Fibroblast of pulmonary artery (primary cell): ENCODE measurements around the gene ACOT8.

ENCODE experiments used
- DNase-seq: peaks from one replicate; pipeline ENCODE4 v3.0.0-alpha.2; 2010; ENCODE audit warnings: low read depth
- H3K4me3 ChIP-seq: replicated peaks from 2 replicates; pipeline ENCODE4 v1.5.1; 2011; ENCODE audit warnings: low read depth, mild to moderate bottlenecking, control low read depth, low read length, moderate library complexity
- CTCF ChIP-seq: IDR thresholded peaks from 2 replicates; pipeline ENCODE4 v1.5.1; 2011; ENCODE audit warnings: mild to moderate bottlenecking, control low read depth, low read length, inconsistent platforms; ENCODE audit errors: missing control alignments

The ACOT8 gene

GRCh38 chr20:45817376-45818194 lies 39.6 kb downstream of the ACOT8 start:
- DNase-seq = peak; percentile 66
- no peak overlapping the region for H3K4me3 ChIP-seq
- TF ChIP-seq CTCF = no peak

GRCh38 chr20:45816951-45817350 lies 40.2 kb downstream of the ACOT8 start:
- TF ChIP-seq CTCF = no peak
- no peak overlapping the region for H3K4me3 ChIP-seq
- DNase-seq = no peak

DNA sequence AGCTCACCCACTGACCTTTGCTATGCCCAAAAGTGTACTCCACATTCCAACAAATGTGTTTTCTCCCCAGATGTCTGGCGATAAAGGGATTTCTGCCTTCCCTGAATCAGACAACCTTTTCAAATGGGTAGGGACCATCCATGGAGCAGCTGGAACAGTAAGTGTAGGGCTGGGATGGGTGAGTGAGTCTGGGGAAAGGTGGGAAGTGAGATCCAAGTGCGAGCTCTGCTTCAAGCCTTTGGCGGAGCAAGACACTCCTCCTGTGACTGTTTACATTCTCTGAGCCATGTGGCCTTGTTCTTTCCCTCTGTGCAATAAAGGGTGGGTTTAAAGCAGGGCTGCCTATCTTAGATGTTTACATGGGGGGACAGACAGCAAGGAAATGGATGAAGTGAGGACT lies 42.9 kb downstream of the ACOT8 start:
- DNase-seq = no peak
- TF ChIP-seq CTCF = no peak
- H3K4me3 ChIP-seq = no peak overlapping the region

GRCh38 chr20:45813489-45813888 lies 43.7 kb downstream of the ACOT8 start:
- no peak for TF ChIP-seq CTCF
- DNase-seq = no peak
- H3K4me3 ChIP-seq = peak overlapping the region; percentile 77

DNA sequence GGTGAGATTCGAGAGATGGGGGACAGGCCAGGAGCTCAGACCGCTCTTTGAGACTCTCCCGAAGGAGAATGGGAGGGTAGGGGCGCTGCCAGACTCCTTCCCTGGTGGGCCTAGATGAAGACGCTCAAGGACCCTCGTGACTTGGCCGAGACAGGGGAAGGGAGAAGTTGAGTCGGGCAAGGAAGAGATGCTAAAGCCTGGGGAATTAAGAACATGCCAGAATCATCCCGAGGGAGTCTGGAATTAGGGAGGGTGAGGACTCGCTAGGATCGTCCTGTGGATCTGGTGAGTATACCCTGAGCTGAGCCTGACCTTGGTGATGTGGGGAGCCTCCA lies 44.2 kb downstream of the ACOT8 start:
- DNase-seq = no peak
- no peak for TF ChIP-seq CTCF
- peak overlapping the region; percentile 77 for H3K4me3 ChIP-seq

DNA sequence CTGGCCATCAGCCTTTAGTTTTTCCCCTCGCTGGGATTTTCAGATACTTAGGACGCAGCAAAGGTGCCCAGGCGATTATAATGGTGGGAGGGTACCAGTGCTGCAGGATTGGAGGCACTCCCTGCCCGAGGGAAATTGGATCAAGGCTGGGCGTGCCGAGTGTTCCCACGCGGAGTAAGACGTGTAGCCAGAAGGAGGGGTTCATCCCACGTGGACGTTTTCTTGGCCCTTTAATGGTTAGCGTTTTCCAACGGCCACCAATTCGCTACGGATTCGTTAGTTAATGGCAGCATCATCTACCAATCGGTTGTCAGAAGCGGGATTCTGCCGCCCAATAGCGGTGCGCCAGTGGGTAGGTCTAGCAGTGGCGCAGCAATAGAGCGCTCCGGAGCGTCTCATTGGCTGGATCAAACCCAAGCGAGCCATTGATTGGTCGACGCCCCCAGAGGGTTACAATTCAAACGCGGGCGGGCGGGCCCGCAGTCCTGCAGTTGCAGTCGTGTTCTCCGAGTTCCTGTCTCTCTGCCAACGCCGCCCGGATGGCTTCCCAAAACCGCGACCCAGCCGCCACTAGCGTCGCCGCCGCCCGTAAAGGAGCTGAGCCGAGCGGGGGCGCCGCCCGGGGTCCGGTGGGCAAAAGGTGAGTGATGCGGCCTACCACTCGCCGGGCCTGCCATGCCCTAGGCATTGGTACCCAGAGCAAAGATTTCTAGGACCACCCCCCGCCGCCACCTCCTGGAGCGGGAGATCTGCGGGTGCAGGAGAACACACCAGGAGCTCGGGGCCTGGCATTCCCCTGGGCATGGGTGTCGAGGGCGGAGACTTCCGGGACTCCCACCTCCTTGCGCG lies 44.8 kb downstream of the ACOT8 start, which contains the start of gene UBE2C:
Gene UBE2C, plus strand, starts transcription at position 488 of the 849 bp plus-strand sequence. Its CDS starts 52 bp downstream, at position 540.
- H3K4me3 ChIP-seq = peak within 1 kb of the TSS; percentile 77
- TF ChIP-seq CTCF = no peak
- peak; percentile 100 for DNase-seq
